Measurements from ENCODE around the gene FILIP1.

GRCh38 chr6:75261299-75261698 lies 232.3 kb downstream of the FILIP1 start:
- no peak for TF ChIP-seq CTCF (conservative IDR thresholded peaks at IDR 0.05 in 1 of 2, IDR thresholded peaks at IDR 0.05 in 1 of 2; ENCODE audit: low read depth in 1 of 2, low read length in 2 of 2)
- TF ChIP-seq EZH2 (IDR thresholded peaks at IDR 0.05; ENCODE audit: low read length, missing control alignments), result no peak

Data from fibroblast of lung (primary cell).